ENCODE measurements around the gene GAN. TPM values are rescaled to one million over a fixed set of nuclear protein-coding genes. Genes with fewer than 3 reads are reported as not detected.

The GAN gene
- total and polyA plus RNA-seq, 10 donors = 0.54 to 10.3 (median 6.1) TPM

DNA sequence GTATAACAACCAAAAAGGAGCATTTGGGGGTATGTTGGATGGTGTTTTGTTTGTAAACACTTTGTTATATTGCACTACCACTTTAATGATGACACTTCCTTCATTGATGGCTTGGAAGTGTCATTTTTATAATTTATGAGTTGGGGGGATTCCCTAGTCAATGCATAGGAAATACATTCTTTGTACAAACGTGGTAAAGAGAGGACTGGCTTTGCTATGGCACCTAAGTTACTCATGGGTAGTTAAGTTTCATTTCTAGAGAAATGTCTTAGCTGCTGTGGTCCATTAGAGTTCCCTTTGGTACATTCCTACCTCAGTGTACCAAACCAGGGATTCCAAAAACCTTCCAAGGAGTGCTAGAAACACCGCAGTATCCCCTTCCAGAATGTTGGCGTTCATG lies 66.2 kb downstream of the GAN start:
- intact Hi-C loops (cut with DNase I; ENCODE audit: low total_unique reads) = no loop called here
- Histone ChIP-seq H3K4me3 (no peak overlapping the region), H3K27ac (no peak overlapping the region), H3K36me3 (peaks cover 0 to 35% (median 13%) of the 10 kb centered on the region in 6 donors), H3K4me1 (no peaks in the 10 kb centered on the region), H3K27me3 (replicated peaks in 1 of 7) (no peaks in the 10 kb centered on the region), H3K9me3 (no peaks in the 10 kb centered on the region)
- DNase-seq = no peak
- TF ChIP-seq POLR2A (IDR thresholded peaks at IDR 0.05) = no peak
- TF ChIP-seq, protein P1, sequence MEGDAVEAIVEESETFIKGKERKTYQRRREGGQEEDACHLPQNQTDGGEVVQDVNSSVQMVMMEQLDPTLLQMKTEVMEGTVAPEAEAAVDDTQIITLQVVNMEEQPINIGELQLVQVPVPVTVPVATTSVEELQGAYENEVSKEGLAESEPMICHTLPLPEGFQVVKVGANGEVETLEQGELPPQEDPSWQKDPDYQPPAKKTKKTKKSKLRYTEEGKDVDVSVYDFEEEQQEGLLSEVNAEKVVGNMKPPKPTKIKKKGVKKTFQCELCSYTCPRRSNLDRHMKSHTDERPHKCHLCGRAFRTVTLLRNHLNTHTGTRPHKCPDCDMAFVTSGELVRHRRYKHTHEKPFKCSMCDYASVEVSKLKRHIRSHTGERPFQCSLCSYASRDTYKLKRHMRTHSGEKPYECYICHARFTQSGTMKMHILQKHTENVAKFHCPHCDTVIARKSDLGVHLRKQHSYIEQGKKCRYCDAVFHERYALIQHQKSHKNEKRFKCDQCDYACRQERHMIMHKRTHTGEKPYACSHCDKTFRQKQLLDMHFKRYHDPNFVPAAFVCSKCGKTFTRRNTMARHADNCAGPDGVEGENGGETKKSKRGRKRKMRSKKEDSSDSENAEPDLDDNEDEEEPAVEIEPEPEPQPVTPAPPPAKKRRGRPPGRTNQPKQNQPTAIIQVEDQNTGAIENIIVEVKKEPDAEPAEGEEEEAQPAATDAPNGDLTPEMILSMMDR (IDR thresholded peaks at IDR 0.05 in 8 of 11, conservative IDR thresholded peaks at IDR 0.05 in 3 of 11) = no peak
- no peak for TF ChIP-seq POLR2AphosphoS5 (IDR thresholded peaks at IDR 0.05)
- 79 to 81% (median 79%) methylated on average over 3 of the region's 3 CpGs for WGBS, 5 donors

DNA sequence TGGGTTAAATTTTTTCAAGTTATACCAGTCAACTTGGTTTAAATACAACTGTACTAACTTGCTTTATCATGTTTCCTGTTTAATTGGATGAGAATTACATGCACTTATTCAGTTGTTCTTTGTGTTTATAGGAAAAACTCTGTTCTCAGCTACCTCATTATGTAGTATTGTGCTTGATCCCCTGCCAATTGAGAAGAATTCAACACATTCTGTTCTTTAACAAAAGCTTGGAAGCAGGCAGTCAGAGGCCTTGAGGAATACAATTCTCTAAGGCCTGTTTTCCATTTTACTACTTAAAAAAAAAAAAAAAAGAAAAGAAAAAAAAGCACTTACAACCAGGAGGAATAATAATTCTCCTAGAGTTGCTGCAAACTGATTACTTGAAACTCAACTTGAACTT lies 69.2 kb downstream of the GAN start:
- no peak for DNase-seq
- H3K4me1 ChIP-seq = no peaks in the 10 kb centered on the region
- no peak for TF ChIP-seq POLR2A (IDR thresholded peaks at IDR 0.05)
- no peak for TF ChIP-seq POLR2AphosphoS5 (IDR thresholded peaks at IDR 0.05)
- TF ChIP-seq, protein P1 (IDR thresholded peaks at IDR 0.05 in 8 of 11, conservative IDR thresholded peaks at IDR 0.05 in 3 of 11) = no peak
- H3K4me3 ChIP-seq = no peak overlapping the region
- peaks cover 0 to 22% (median 0%) of the 10 kb centered on the region in 6 donors for H3K36me3 ChIP-seq
- no peaks in the 10 kb centered on the region for H3K27me3 ChIP-seq (replicated peaks in 1 of 7)
- H3K9me3 ChIP-seq = no peaks in the 10 kb centered on the region
- H3K27ac ChIP-seq = no peak overlapping the region
- intact Hi-C loops (cut with DNase I; ENCODE audit: low total_unique reads) = no loop called here

DNA sequence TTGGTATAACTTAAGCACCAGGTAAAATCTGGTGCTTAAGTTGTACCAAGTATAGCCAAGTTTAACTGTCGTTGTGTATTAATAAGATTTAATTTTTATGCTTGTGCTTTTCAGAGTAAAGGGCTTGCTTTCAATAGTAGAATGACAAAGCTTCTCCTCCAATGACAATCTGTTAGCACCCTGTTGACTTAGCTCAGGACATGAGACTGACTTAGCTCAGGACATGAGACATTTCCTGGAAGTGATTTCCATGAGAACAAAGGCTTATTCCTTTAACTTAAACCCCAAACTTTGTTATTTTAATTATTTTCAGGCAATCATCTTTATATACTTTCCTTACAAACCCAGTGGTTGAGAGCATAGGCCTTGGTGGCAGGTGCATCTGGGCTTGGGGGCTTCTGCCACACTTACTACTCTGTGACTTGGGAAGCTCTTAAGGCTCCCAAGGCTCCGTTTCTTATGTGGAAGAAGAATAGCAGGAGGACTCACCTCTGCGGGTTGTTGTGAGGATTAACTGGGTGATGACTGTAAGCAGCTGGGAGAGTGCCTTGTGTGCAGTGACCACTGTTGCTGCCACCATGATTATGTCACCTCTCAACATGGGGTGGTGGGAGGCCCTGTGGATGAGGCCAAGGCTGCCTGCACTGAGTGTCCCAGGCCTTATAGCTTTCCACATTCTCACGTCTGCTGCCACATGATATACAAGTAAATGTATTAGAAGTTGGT lies 70.4 kb downstream of the GAN start:
- TF ChIP-seq POLR2AphosphoS5 (IDR thresholded peaks at IDR 0.05) (no peak), POLR2A (IDR thresholded peaks at IDR 0.05) (no peak)
- TF ChIP-seq, protein P1 (IDR thresholded peaks at IDR 0.05 in 8 of 11, conservative IDR thresholded peaks at IDR 0.05 in 3 of 11) = no peak
- Histone ChIP-seq H3K9me3 (no peaks in the 10 kb centered on the region), H3K27me3 (replicated peaks in 1 of 7) (no peaks in the 10 kb centered on the region), H3K4me1 (no peaks in the 10 kb centered on the region), H3K4me3 (no peak overlapping the region), H3K36me3 (peaks cover 0 to 31% (median 0%) of the 10 kb centered on the region in 6 donors), H3K27ac (peak overlapping the region in 4 of 8 donors; percentile 7 to 39 (median 24))
- no peak for DNase-seq
- intact Hi-C loops (cut with DNase I; ENCODE audit: low total_unique reads) = no loop called here
- 86 to 97% (median 90%) methylated on average over 4 of the region's 4 CpGs for WGBS, 5 donors

DNA sequence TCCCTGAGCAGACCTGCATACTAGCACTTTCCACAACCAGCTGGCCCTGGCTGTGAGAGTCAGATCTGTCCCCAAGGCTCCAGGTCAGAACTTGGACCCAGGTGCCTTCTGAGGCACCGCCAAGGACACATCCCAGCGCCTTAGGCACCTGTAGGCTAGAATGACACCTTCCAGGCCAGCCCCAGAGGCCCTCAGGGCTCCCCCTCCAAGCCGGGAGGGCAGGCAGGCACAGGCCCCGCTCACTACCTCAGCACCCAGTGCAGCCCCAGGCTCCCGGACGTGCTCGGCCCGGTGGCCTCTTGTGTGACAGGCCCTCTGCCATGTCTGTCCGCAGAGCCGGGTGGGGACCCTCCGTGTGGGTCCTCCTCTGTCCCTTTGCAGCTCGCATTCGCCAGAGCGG lies 73.6 kb downstream of the GAN start:
- H3K27ac ChIP-seq = no peak overlapping the region
- DNase-seq = no peak
- no peaks in the 10 kb centered on the region for H3K27me3 ChIP-seq (replicated peaks in 1 of 7)
- intact Hi-C loops (cut with DNase I; ENCODE audit: low total_unique reads) = no loop called here
- WGBS, 5 donors = 96 to 98% (median 97%) methylated on average over 14 of the region's 14 CpGs
- TF ChIP-seq POLR2AphosphoS5 (IDR thresholded peaks at IDR 0.05) = peak in 1 of 3 donors; percentile 13
- TF ChIP-seq, protein P1 (IDR thresholded peaks at IDR 0.05 in 8 of 11, conservative IDR thresholded peaks at IDR 0.05 in 3 of 11) = no peak
- H3K9me3 ChIP-seq = no peaks in the 10 kb centered on the region
- H3K36me3 ChIP-seq = peaks cover 0 to 47% (median 0%) of the 10 kb centered on the region in 6 donors
- no peak overlapping the region for H3K4me3 ChIP-seq
- no peaks in the 10 kb centered on the region for H3K4me1 ChIP-seq

All from spleen (tissue), 11 donors.